PC-9 (cell line): ENCODE results near the gene CRYBB3. TPM values are rescaled to one million over a fixed set of nuclear protein-coding genes. Genes with fewer than 3 reads are reported as not detected.

Experiments
- BruUV-seq: library from RNA; stranded (reverse); fragments of 400-500 nt; replicated peaks from 2 replicates; lab custom pipeline; 2021; lab: Mats Ljungman, UMichigan
- CTCF ChIA-PET: fragments of 300-600 bp; sonication (Branson Sonifier 250); formaldehyde crosslinking; loops from one replicate; lab custom pipeline; 2022; ENCODE audit warnings: antibody characterized with exemption; lab: Charles Lee
- POLR2A ChIA-PET: fragments of 300-600 bp; sonication (Branson Sonifier 250); formaldehyde crosslinking; loops from one replicate; lab custom pipeline; 2022; ENCODE audit warnings: antibody characterized with exemption; ENCODE audit not compliant: unreplicated experiment; lab: Charles Lee
- DNase-seq, 2 experiments: peaks; one replicate each; pipeline versions ENCODE4 v3.0.0 to v3.0.0-alpha.2; 2015 to 2022; ENCODE audit warnings: mixed read lengths in 1 of 2
- H2AFZ ChIP-seq: fragments of 200-600 bp; sonication (generic); 2 replicates; pipeline ENCODE4 v1.8.1; 2017; ENCODE audit warnings: antibody characterized with exemption
- H3F3A ChIP-seq: fragments of 200-600 bp; sonication (generic); 2 replicates; pipeline ENCODE4 v1.8.1; 2017; ENCODE audit warnings: antibody characterized with exemption, mild to moderate bottlenecking, low read depth; ENCODE audit not compliant: insufficient read depth
- H3K27ac ChIP-seq: fragments of 200-600 bp; sonication (generic); 2 replicates; pipeline ENCODE4 v1.6.1; 2016; ENCODE audit warnings: mixed run types
- H3K27me3 ChIP-seq: fragments of 200-600 bp; sonication (generic); 2 replicates; pipeline ENCODE4 v1.6.1; 2016; ENCODE audit warnings: low read depth, mixed run types; ENCODE audit not compliant: insufficient read depth
- H3K36me3 ChIP-seq: fragments of 200-600 bp; sonication (generic); 2 replicates; pipeline ENCODE4 v1.6.1; 2016; ENCODE audit warnings: low read depth, mixed run types
- H3K4me1 ChIP-seq: fragments of 200-600 bp; sonication (generic); replicated peaks from 2 replicates; pipeline ENCODE4 v1.6.1; 2016; ENCODE audit warnings: mixed run types; ENCODE audit not compliant: insufficient read depth
- H3K4me2 ChIP-seq: fragments of 200-600 bp; sonication (generic); 2 replicates; pipeline ENCODE4 v1.6.1; 2017; ENCODE audit warnings: mixed run types
- H3K4me3 ChIP-seq: fragments of 200-600 bp; sonication (generic); 2 replicates; pipeline ENCODE4 v1.6.1; 2016; ENCODE audit warnings: mixed run types
- H3K79me2 ChIP-seq: fragments of 200-600 bp; sonication (generic); 2 replicates; pipeline ENCODE4 v1.6.1; 2017; ENCODE audit warnings: low read depth, mixed run types
- H3K9me2 ChIP-seq: fragments of 200-600 bp; sonication (generic); 2 replicates; pipeline ENCODE4 v1.8.1; 2017; ENCODE audit warnings: mild to moderate bottlenecking; ENCODE audit not compliant: insufficient read depth
- H3K9me3 ChIP-seq: fragments of 200-600 bp; sonication (generic); 2 replicates; pipeline ENCODE4 v1.8.1; 2016; ENCODE audit warnings: low read depth; ENCODE audit not compliant: insufficient read depth
- H4K20me1 ChIP-seq: fragments of 200-600 bp; sonication (generic); 2 replicates; pipeline ENCODE4 v1.8.1; 2017; ENCODE audit not compliant: insufficient read depth
- CTCF ChIP-seq: fragments of 200-600 bp; sonication (generic); conservative IDR thresholded peaks from 2 replicates; pipeline ENCODE4 v1.6.1; 2017; ENCODE audit warnings: mixed run types, antibody characterized with exemption, mild to moderate bottlenecking, moderate library complexity
- EZH2 ChIP-seq: fragments of 200-600 bp; sonication (generic); IDR thresholded peaks from 2 replicates; pipeline ENCODE4 v1.8.0; 2017; ENCODE audit warnings: antibody characterized with exemption, low read depth
- intact Hi-C: fragments of 100-400 bp; cut with micrococcal nuclease; formaldehyde crosslinking; loops from one replicate; pipeline ENCODE4 v1.10.0; 2022; ENCODE audit not compliant: unreplicated experiment
- total RNA-seq: library from RNA; stranded (reverse); gene quantifications from 2 replicates; pipeline ENCODE4 v1.2.3, GENCODE V29; 2021

Gene CRYBB3
- total RNA-seq, 1 experiment from 2014 or later = 0.85 TPM

- Histone ChIP-seq H3K9me2 (no peaks in the 10 kb centered on the region), H3F3A (no peaks in the 10 kb centered on the region), H2AFZ (no peak overlapping the region), H3K36me3 (no peaks in the 10 kb centered on the region), H3K4me3 (no peak overlapping the region), H3K27me3 (no peaks in the 10 kb centered on the region), H3K4me1 (no peaks in the 10 kb centered on the region), H4K20me1 (no peaks in the 10 kb centered on the region), H3K9me3 (no peaks in the 10 kb centered on the region), H3K27ac (no peak overlapping the region), H3K4me2 (no peak overlapping the region), H3K79me2 (no peaks in the 10 kb centered on the region)
- BruUV-seq = no TSS peak
- intact Hi-C loops = no loop called here
- ChIA-PET CTCF (no interaction called here), POLR2A (no interaction called here)
- DNase-seq = no peak
- no peak for TF ChIP-seq EZH2
- TF ChIP-seq CTCF = no peak
These were observed 11.1 kb downstream of the CRYBB3 start for GRCh38 chr22:25210793-25211192.

- H3K4me2 ChIP-seq = no peak overlapping the region
- ChIA-PET CTCF (no interaction called here), POLR2A (no interaction called here)
- no peaks in the 10 kb centered on the region for H3K27me3 ChIP-seq
- BruUV-seq = no TSS peak
- no peak for DNase-seq
- no peaks in the 10 kb centered on the region for H3K9me3 ChIP-seq
- no peak overlapping the region for H3K4me3 ChIP-seq
- intact Hi-C loops = no loop called here
- H4K20me1 ChIP-seq = no peaks in the 10 kb centered on the region
- H3F3A ChIP-seq = no peaks in the 10 kb centered on the region
- no peaks in the 10 kb centered on the region for H3K9me2 ChIP-seq
- no peak overlapping the region for H3K27ac ChIP-seq
- no peak for TF ChIP-seq CTCF
- no peak for TF ChIP-seq EZH2
- H3K36me3 ChIP-seq = no peaks in the 10 kb centered on the region
- H3K4me1 ChIP-seq = no peaks in the 10 kb centered on the region
- H2AFZ ChIP-seq = no peak overlapping the region
- H3K79me2 ChIP-seq = no peaks in the 10 kb centered on the region
These were observed 12.7 kb downstream of the CRYBB3 start for GRCh38 chr22:25212337-25212736.

GRCh38 chr22:25213221-25213620 is 13.6 kb downstream of the CRYBB3 start:
- no peak overlapping the region for H3K4me3 ChIP-seq
- no peaks in the 10 kb centered on the region for H3F3A ChIP-seq
- H3K9me3 ChIP-seq = no peaks in the 10 kb centered on the region
- no peak for TF ChIP-seq EZH2
- no peak for TF ChIP-seq CTCF
- H2AFZ ChIP-seq = no peak overlapping the region
- no peak overlapping the region for H3K4me2 ChIP-seq
- H4K20me1 ChIP-seq = no peaks in the 10 kb centered on the region
- H3K36me3 ChIP-seq = no peaks in the 10 kb centered on the region
- no peaks in the 10 kb centered on the region for H3K79me2 ChIP-seq
- no TSS peak for BruUV-seq
- intact Hi-C loops = no loop called here
- no peaks in the 10 kb centered on the region for H3K27me3 ChIP-seq
- DNase-seq = no peak
- POLR2A ChIA-PET = no interaction called here
- no peak overlapping the region for H3K27ac ChIP-seq
- no peaks in the 10 kb centered on the region for H3K9me2 ChIP-seq
- CTCF ChIA-PET = no interaction called here
- no peaks in the 10 kb centered on the region for H3K4me1 ChIP-seq
